Fibroblast of villous mesenchyme (primary cell): ENCODE data around the gene SLC22A3. TPM values are rescaled to one million over a fixed set of nuclear protein-coding genes. Genes with fewer than 3 reads are reported as not detected.

ENCODE experiments used
- DNase-seq: peaks from one replicate; pipeline ENCODE4 v3.0.0-alpha.2; 2010; ENCODE audit warnings: low read depth
- H3K4me3 ChIP-seq: 2 replicates; pipeline ENCODE4 v1.5.1; 2011; ENCODE audit warnings: low read depth, mild to moderate bottlenecking, low read length
- CTCF ChIP-seq: IDR thresholded peaks from 2 replicates; pipeline ENCODE4 v1.5.1; 2012; ENCODE audit warnings: low read depth, mild to moderate bottlenecking, low read length; ENCODE audit not compliant: insufficient read depth
- total RNA-seq: library from RNA; depleted of rRNA; stranded (reverse); fragments of >200 nt; gene quantifications from 2 replicates; pipeline ENCODE4 v1.2.3, GENCODE V29; 2012

SLC22A3 gene
- total RNA-seq, 1 donor: 1.3 TPM

- DNase-seq: no peak
- no peak overlapping the region for H3K4me3 ChIP-seq
- TF ChIP-seq CTCF: no peak
Observed at GRCh38 chr6:160347259-160348222, 637 bp upstream of the SLC22A3 start.

- peak overlapping the region; percentile 71 for H3K4me3 ChIP-seq
- DNase-seq: no peak
Observed at GRCh38 chr6:160349020-160349441, 853 bp downstream of the SLC22A3 start.

GRCh38 chr6:160349814-160350350 lies 1.7 kb downstream of the SLC22A3 start:
- TF ChIP-seq CTCF: no peak
- H3K4me3 ChIP-seq: peak overlapping the region; percentile 71
- DNase-seq: peak; percentile 21

More at GRCh38 chr6:160349020-160349441, 853 bp downstream of the SLC22A3 start:
- no peak for TF ChIP-seq CTCF

- no peak for TF ChIP-seq CTCF
Observed at GRCh38 chr6:160353950-160354496, 5.8 kb downstream of the SLC22A3 start.

GRCh38 chr6:160355001-160355400 lies 6.8 kb downstream of the SLC22A3 start:
- no peak overlapping the region for H3K4me3 ChIP-seq
- no peak for TF ChIP-seq CTCF
- DNase-seq: peak; percentile 58

More at GRCh38 chr6:160353950-160354496, 5.8 kb downstream of the SLC22A3 start:
- no peak overlapping the region for H3K4me3 ChIP-seq
- no peak for DNase-seq

GRCh38 chr6:160356074-160356744 lies 8.0 kb downstream of the SLC22A3 start:
- no peak overlapping the region for H3K4me3 ChIP-seq
- no peak for DNase-seq
- TF ChIP-seq CTCF: no peak
